Endothelial cell of umbilical vein (primary cell): ENCODE results near the gene IDI2. TPM values are rescaled to one million over a fixed set of nuclear protein-coding genes. Genes with fewer than 3 reads are reported as not detected.

Experiments used
- BruUV-seq: library from RNA; stranded (reverse); fragments of 400-500 nt; replicated peaks from 2 replicates; lab custom pipeline; 2021; lab: Mats Ljungman, UMichigan
- CTCF ChIA-PET: fragments of 300-600, 350-600 bp; sonication (Branson Sonifier 250); formaldehyde crosslinking; loops from one replicate; lab custom pipeline; 2021; ENCODE audit warnings: antibody characterized with exemption, inconsistent platforms; lab: Charles Lee
- POLR2A ChIA-PET: fragments of 300-600, 350-600 bp; sonication (Branson Sonifier 250); formaldehyde crosslinking; loops from one replicate; lab custom pipeline; 2021; ENCODE audit warnings: antibody characterized with exemption, inconsistent platforms; lab: Charles Lee
- DNase-seq: peaks from one replicate; pipeline ENCODE4 v3.0.0-alpha.2; 2011; ENCODE audit warnings: low read depth, low spot score
- FAIRE-seq: peaks from 2 replicates; lab custom pipeline; 2011; peaks lifted over from hg19 to GRCh38; lab: Jason Lieb, UNC
- H2AFZ ChIP-seq: 2 replicates; pipeline ENCODE4 v1.6.0; 2012; ENCODE audit warnings: low read depth, low read length, control low read depth, inconsistent platforms
- H3K27ac ChIP-seq: 2 replicates; pipeline ENCODE4 v1.5.1; 2011; ENCODE audit warnings: low read depth, mild to moderate bottlenecking, control low read depth, low read length, moderate library complexity; ENCODE audit not compliant: insufficient read depth
- H3K27me3 ChIP-seq, 2 experiments: 2 replicates each; pipeline versions ENCODE4 v1.6.0 to v1.6.1; 2011; ENCODE audit warnings: low read length in 2 of 2, mixed read lengths in 1 of 2; ENCODE audit not compliant: control insufficient read depth in 2 of 2, insufficient read depth in 2 of 2
- H3K36me3 ChIP-seq, 2 experiments: 2 replicates in 1 of 2; 3 replicates in 1 of 2; pipeline ENCODE4 v1.5.1; 2011; ENCODE audit warnings: low read length in 2 of 2, mild to moderate bottlenecking in 1 of 2, moderate library complexity in 1 of 2; ENCODE audit not compliant: control insufficient read depth in 2 of 2, insufficient read depth in 2 of 2; ENCODE audit errors: extremely low read depth in 1 of 2
- H3K4me1 ChIP-seq: 3 replicates; pipeline ENCODE4 v1.5.1; 2011; ENCODE audit warnings: mild to moderate bottlenecking, low read length; ENCODE audit not compliant: control insufficient read depth, insufficient read depth; ENCODE audit errors: extremely low read depth
- H3K4me2 ChIP-seq: 2 replicates; pipeline ENCODE4 v1.6.1; 2011; ENCODE audit warnings: low read length, control low read depth, mixed read lengths; ENCODE audit not compliant: insufficient read depth
- H3K4me3 ChIP-seq, 3 experiments: fragments of 200-600 bp in 1 of 3; sonication (generic), shearing (Covaris generic) in 1 of 3; replicated peaks in 1 of 3; 2 replicates each; pipeline ENCODE4 v1.5.1; 2011 to 2016; ENCODE audit warnings: control low read depth in 3 of 3, low read length in 3 of 3, mild to moderate bottlenecking in 2 of 3, inconsistent platforms in 1 of 3, low read depth in 1 of 3, moderate library complexity in 1 of 3; ENCODE audit not compliant: insufficient read depth in 1 of 3
- H3K79me2 ChIP-seq: 2 replicates; pipeline ENCODE4 v1.6.0; 2012; ENCODE audit warnings: low read length, inconsistent platforms; ENCODE audit not compliant: control insufficient read depth, insufficient read depth
- H3K9ac ChIP-seq: replicated peaks from 2 replicates; pipeline ENCODE3; 2011; ENCODE audit warnings: low read length, control low read depth; ENCODE audit not compliant: insufficient read depth; ENCODE audit errors: extremely low read depth
- H3K9me1 ChIP-seq: replicated peaks from 3 replicates; pipeline ENCODE4 v1.6.0; 2011; ENCODE audit warnings: mild to moderate bottlenecking, low read length; ENCODE audit not compliant: control insufficient read depth, insufficient read depth; ENCODE audit errors: extremely low read depth
- H3K9me3 ChIP-seq: replicated peaks from 2 replicates; pipeline ENCODE4 v1.5.1; 2012; ENCODE audit warnings: low read length, inconsistent platforms; ENCODE audit not compliant: control insufficient read depth, insufficient read depth
- H4K20me1 ChIP-seq: replicated peaks from 2 replicates; pipeline ENCODE3; 2011; ENCODE audit warnings: mild to moderate bottlenecking, low read length; ENCODE audit not compliant: control insufficient read depth, insufficient read depth; ENCODE audit errors: extremely low read depth
- EZH2 ChIP-seq: IDR thresholded peaks from 2 replicates; pipeline ENCODE4 v1.6.1; 2012; ENCODE audit warnings: borderline replicate concordance, low read depth, mild to moderate bottlenecking, moderate library complexity, low read length, inconsistent platforms; ENCODE audit not compliant: severe bottlenecking
- FOS ChIP-seq: IDR thresholded peaks from 2 replicates; pipeline ENCODE4 v1.6.1; 2011; ENCODE audit warnings: mild to moderate bottlenecking, low read length, moderate library complexity, borderline replicate concordance; ENCODE audit not compliant: insufficient read depth
- GATA2 ChIP-seq: IDR thresholded peaks from 2 replicates; pipeline ENCODE4 v1.7.0; 2011; ENCODE audit warnings: low read depth, mild to moderate bottlenecking, moderate library complexity, mixed read lengths, low read length; ENCODE audit not compliant: insufficient read length, insufficient read depth
- JUN ChIP-seq: IDR thresholded peaks from 2 replicates; pipeline ENCODE4 v1.6.1; 2011; ENCODE audit warnings: borderline replicate concordance, low read depth; ENCODE audit not compliant: insufficient read length, insufficient read depth
- MYC ChIP-seq: IDR thresholded peaks from one replicate; pipeline ENCODE4 v1.6.1; 2011; ENCODE audit warnings: mild to moderate bottlenecking, low read depth, low read length
- POLR2A ChIP-seq: IDR thresholded peaks from 2 replicates; pipeline ENCODE4 v1.6.1; 2012; ENCODE audit warnings: low read depth, mild to moderate bottlenecking, control low read depth, low read length
- POLR2AphosphoS5 ChIP-seq: IDR thresholded peaks from 2 replicates; pipeline ENCODE4 v1.6.1; 2012; ENCODE audit warnings: low read depth, mild to moderate bottlenecking, control low read depth, low read length, moderate library complexity; ENCODE audit not compliant: insufficient read depth
- dilution Hi-C: fragments of 300-500 bp; cut with MboI; formaldehyde crosslinking; loops from one replicate; pipeline ENCODE4 v1.15.0; 2019; ENCODE audit warnings: low sequenced_read_pairs; ENCODE audit not compliant: extremely low pct_ligation_motif_present
- intact Hi-C: fragments of 100-400 bp; cut with micrococcal nuclease; formaldehyde crosslinking; loops from one replicate; pipeline ENCODE4 v1.10.0; 2022
- polyA plus RNA-seq, 4 experiments: library from polyadenylated mRNA; depleted of rRNA in 3 of 4; stranded (reverse) in 3 of 4; unstranded in 1 of 4; fragments of >200 nt; gene quantifications; 2 replicates each; pipeline versions ENCODE4 v1.2.1 to v1.2.3, GENCODE V29; 2011 to 2012; ENCODE audit warnings: missing spikeins in 1 of 4
- total RNA-seq: library from RNA; stranded (reverse); gene quantifications from 2 replicates; pipeline ENCODE4 v1.2.3, GENCODE V29; 2021
- TF ChIP-seq, protein P1 (sequence below), 2 donors: IDR thresholded peaks; 1 replicate in 1 of 2; 2 replicates in 1 of 2; pipeline ENCODE4 v1.5.1; 2011; ENCODE audit warnings: low read length in 2 of 2, mild to moderate bottlenecking in 2 of 2, moderate library complexity in 2 of 2, control low read depth in 1 of 2, inconsistent platforms in 1 of 2, low read depth in 1 of 2; ENCODE audit not compliant: insufficient read depth in 1 of 2; ENCODE audit errors: extremely low read depth in 1 of 2
- TF ChIP-seq, protein P2 (sequence below): IDR thresholded peaks from 2 replicates; pipeline ENCODE4 v1.6.1; 2011; ENCODE audit not compliant: insufficient read depth, insufficient read length

Gene IDI2
- total and polyA plus RNA-seq, 2 donors (not counting 3 experiments of a cell fraction or from before 2014, with no cell fraction given) = not detected

DNA sequence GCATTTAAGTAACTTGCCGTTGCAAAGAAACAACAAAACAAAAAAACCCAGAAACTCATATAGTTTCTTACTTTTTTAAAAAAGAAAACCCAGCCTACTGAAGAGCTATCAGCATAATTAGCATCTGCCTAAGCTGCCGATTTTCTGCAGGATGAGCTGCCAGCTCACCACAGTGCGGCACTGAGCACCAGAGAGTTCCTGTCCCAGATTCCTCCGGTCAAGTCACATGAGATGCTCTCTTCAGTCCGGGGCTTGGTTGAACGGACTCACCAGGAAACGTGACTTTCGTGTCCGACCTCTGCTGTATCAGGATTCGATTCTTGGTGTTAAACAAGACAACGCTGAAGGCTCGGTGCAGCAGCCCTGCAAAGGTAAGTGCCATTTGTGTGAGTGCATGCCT is 3.2 kb downstream of the IDI2 start:
- TF ChIP-seq, protein P1, sequence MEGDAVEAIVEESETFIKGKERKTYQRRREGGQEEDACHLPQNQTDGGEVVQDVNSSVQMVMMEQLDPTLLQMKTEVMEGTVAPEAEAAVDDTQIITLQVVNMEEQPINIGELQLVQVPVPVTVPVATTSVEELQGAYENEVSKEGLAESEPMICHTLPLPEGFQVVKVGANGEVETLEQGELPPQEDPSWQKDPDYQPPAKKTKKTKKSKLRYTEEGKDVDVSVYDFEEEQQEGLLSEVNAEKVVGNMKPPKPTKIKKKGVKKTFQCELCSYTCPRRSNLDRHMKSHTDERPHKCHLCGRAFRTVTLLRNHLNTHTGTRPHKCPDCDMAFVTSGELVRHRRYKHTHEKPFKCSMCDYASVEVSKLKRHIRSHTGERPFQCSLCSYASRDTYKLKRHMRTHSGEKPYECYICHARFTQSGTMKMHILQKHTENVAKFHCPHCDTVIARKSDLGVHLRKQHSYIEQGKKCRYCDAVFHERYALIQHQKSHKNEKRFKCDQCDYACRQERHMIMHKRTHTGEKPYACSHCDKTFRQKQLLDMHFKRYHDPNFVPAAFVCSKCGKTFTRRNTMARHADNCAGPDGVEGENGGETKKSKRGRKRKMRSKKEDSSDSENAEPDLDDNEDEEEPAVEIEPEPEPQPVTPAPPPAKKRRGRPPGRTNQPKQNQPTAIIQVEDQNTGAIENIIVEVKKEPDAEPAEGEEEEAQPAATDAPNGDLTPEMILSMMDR (IDR thresholded peaks at IDR 0.05; ENCODE audit: extremely low read depth in 1 of 2, insufficient read depth in 1 of 2, low read depth in 1 of 2, low read length in 2 of 2) = no peak
- no peak for TF ChIP-seq GATA2
- no peak for TF ChIP-seq POLR2AphosphoS5
- no peak for TF ChIP-seq MYC
- TF ChIP-seq POLR2A = no peak
- TF ChIP-seq, protein P2, sequence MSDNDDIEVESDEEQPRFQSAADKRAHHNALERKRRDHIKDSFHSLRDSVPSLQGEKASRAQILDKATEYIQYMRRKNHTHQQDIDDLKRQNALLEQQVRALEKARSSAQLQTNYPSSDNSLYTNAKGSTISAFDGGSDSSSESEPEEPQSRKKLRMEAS = no peak
- no peak for TF ChIP-seq FOS
- TF ChIP-seq EZH2 = no peak
- no peak for TF ChIP-seq JUN
- Histone ChIP-seq H3K4me2 (no peak overlapping the region), H3K27me3 (no peaks in the 10 kb centered on the region), H3K9me3 (no peaks in the 10 kb centered on the region), H3K4me1 (no peaks in the 10 kb centered on the region), H3K9me1 (no peaks in the 10 kb centered on the region), H3K79me2 (no peaks in the 10 kb centered on the region), H3K9ac (no peak overlapping the region), H3K27ac (no peak overlapping the region), H4K20me1 (no peaks in the 10 kb centered on the region), H3K4me3 (no peak overlapping the region), H2AFZ (no peak overlapping the region), H3K36me3 (peaks cover 3 to 10% of the 10 kb centered on the region in 2 experiments)
- no TSS peak for BruUV-seq
- CTCF ChIA-PET = no interaction called here
- FAIRE-seq (no peak), DNase-seq (no peak)
- POLR2A ChIA-PET = no interaction called here
- intact Hi-C loops = no loop called here
- dilution Hi-C loops = no loop called here
